Activated naive CD8-positive, alpha-beta T cell treated with anti-CD3 and anti-CD28 coated beads, Interleukin-2, amount 50 U/mL, for 16 hours (primary cell): ENCODE measurements around the gene CHCHD1.
A peak's percentile ranks its signal among the peaks of the same experiment; 100 is the strongest.
"Not testable (repeated sequence)": the region's sequence is repeated elsewhere in the genome, so short reads cannot be mapped to it uniquely, and the experiment has no call there.

ENCODE experiments used
- DNase-seq: peaks from one replicate; pipeline ENCODE4 v3.0.0-alpha.2; 2020; ENCODE audit warnings: low read depth, low spot score

Gene CHCHD1

GRCh38 chr10:73768881-73769280 is 13.0 kb upstream of the CHCHD1 start:
- peak; percentile 11 for DNase-seq

DNA sequence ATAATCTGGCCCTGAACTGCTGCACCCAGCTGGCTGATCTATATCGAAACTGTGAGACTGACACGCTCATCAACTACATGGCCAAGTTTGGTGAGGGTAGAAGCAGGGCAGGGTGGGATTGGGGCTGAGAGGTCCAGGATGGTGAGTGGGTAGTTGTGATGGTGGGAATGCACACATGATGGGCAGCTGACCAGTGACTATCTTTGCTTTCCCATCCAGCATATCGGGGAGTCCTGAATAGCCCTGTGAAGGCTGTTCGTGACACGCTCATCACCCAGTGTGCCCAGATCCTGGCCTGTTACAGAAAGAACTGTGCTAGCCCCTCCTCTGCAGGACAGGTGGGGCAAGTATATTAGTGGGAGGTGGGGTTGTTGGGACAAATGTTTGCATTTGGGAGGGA is 12.5 kb upstream of the CHCHD1 start:
- no peak for DNase-seq

- peak; percentile 29 for DNase-seq
These were observed 10.0 kb upstream of the CHCHD1 start for GRCh38 chr10:73771722-73772280.

GRCh38 chr10:73772281-73773151 is 9.3 kb upstream of the CHCHD1 start:
- peak; percentile 42 for DNase-seq

GRCh38 chr10:73773152-73773879 is 8.5 kb upstream of the CHCHD1 start:
- DNase-seq: no peak

- DNase-seq: no peak
These were observed 7.2 kb upstream of the CHCHD1 start for GRCh38 chr10:73774637-73775036.

- DNase-seq: no peak
These were observed 2.8 kb upstream of the CHCHD1 start for GRCh38 chr10:73779018-73779417.

DNA sequence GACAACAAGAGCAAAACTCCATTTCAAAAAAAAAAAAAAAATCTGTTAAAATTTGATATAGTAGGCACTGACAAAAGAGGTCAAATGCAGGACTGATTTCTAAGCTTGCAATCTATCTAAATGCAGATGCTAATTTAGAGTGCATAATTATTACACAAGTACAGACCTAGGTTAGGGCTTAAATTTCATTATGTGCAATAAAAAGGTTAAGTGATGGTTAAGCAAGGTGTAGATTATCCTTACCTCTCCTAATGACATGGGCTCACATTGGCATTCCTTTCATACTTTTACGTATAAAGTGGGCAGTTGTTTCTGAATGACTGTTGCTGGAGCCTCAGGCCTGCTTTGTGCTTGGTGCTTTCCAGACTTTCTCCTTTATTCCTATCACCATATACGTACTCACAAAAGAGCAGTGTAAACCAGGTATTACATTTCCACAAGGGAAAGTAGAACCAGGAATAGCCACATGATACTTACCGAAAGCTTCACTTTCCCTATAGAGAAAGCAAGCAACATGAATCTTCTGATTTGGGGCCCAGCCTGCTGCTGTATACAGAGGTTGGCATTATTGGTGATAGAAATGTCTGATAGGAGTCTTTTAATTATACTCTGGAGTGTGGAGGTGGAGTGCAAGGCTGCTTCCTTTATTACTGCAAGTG is 2.2 kb upstream of the CHCHD1 start:
- no peak for DNase-seq

DNA sequence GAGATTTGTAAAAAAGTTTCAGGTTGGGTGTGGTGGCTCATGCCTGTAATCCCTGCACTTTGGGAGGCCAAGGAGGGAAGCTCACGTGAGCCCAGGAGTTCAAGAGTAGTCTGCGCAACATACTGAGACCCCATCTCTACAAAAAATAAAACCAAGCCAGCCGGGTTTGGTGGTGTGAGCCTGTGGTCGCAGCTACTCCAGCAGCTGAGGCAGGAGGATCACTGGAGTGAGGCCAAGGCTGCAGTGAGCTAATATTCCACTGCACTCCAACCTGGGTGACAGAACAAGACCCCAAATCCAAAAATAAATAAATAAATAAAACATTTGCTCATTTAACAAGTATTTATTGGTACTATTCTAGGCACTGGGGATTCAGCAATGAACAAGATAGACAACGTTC is 1.5 kb upstream of the CHCHD1 start:
- no peak for DNase-seq

- DNase-seq: no peak
These were observed 882 bp upstream of the CHCHD1 start for GRCh38 chr10:73780966-73781365.

GRCh38 chr10:73781548-73781878 is 335 bp upstream of the CHCHD1 start:
- no peak for DNase-seq

- DNase-seq: no peak
These were observed 869 bp downstream of the CHCHD1 start for GRCh38 chr10:73782749-73783085.

DNA sequence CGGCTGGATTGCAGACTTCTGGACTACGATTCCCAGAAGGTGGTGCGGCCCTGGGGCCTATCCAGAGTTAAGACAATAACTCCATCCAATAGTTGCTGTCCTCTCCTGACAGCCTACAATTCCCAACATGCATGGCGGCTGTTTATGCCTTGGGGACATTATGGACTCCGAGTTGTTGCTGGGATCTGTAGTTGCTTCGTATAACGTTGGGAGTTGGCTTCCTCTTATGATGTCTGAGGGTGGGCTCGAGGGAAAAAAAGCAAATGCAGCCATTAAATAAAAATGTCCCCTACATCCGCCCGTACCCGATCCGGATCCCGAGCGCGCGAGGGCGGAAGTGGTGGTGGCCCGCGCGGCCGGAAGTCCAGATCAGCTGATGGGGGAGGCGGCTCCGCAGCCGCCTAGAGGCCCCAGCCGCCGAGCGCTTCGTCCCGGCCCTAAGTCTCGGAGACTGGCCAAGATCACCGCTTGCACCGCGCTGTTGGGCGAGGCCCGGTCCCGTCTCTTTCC is 3.4 kb downstream of the CHCHD1 start, which contains the start of gene ZSWIM8:
Gene ZSWIM8, plus strand, starts transcription at position 396 of the 510 bp plus-strand sequence. CDS start 273 bp downstream, outside the sequence.
- peak; percentile 62 for DNase-seq

GRCh38 chr10:73785721-73786511 is 4.1 kb downstream of the CHCHD1 start:
- DNase-seq: no peak

- DNase-seq: no peak
These were observed 4.7 kb downstream of the CHCHD1 start for GRCh38 chr10:73786512-73786885.

DNA sequence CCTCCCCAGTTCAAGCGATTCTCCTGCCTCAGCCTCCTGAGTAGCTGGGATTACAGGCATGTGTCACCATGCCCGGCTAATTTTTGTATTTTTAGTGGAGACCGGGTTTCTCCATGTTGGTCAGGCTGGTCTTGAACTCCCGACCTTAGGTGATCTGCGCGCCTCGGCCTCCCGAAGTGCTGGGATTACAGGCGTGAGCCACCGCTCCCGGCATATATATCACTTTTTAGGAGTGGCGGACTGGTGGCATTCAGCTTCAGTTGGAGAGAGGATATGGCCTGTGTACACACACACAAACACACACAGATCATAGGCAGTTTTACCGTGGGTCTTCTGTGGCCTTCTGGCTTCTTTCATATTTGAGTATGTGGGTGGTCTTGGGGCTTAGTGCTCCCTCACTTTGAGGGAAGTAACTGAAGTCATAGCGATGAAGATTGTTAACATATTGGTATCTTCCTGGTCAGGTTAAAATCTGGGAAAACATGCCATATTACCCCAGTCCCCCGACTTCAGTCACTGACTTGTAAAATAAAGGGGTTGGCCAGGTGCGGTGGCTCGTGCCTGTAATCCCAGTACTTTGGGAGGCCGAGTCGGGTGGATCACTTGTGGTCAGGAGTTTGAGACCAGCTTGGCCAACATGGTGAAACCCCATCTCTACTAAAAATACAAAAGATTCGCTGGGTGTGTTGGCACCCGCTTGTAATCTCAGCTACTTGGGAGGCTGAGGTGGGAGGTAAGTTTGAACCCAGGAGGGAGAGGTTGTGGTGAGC is 5.4 kb downstream of the CHCHD1 start:
- DNase-seq: not testable (repeated sequence)

GRCh38 chr10:73788864-73789658 is 7.2 kb downstream of the CHCHD1 start:
- no peak for DNase-seq

DNA sequence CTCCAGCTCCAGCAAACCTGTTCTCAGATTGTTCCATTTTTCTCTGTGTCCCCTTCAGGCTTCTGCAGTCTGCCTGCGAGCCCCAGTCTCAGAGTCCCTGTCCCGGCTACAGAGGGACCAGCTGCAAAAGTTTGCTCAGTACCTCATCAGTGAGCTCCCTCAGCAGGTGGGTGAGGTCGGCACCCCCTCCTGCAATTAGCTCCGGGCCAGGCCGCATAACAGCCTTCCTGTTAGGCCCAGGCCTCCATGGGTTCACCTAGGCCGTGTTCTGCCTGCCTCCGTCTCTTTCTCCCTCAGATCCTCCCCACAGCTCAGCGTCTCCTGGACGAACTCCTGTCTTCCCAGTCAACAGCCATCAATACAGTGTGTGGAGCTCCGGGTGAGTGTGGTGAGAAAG is 7.8 kb downstream of the CHCHD1 start:
- DNase-seq: no peak

- no peak for DNase-seq
These were observed 9.2 kb downstream of the CHCHD1 start for GRCh38 chr10:73790886-73791625.
